ENCODE results near the gene ZNF391.

DNA sequence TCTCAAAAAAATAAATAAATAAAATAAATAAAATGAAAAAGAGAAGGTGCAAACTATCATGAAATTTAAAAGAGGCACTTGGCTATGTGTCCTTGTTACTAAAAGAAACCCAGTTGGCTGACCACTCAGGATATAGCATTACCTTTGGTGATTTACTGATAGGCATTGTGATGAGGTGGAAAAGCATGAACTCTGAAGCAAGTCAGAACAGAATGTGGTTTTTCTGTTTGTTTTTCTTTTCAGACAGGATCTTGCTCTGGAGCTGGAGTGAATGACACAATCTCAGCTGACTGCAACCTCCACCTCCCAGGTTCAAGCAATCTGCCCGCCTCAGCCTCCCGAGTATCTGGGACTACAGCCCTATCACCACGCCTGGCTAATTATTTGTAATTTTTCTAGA lies 52.4 kb downstream of the ZNF391 start:
- no peak for TF ChIP-seq RAD21 (IDR thresholded peaks at IDR 0.05; ENCODE audit: low read length)
- TF ChIP-seq FOS (IDR thresholded peaks at IDR 0.05; ENCODE audit: low read depth, low read length): no peak
- TF ChIP-seq POLR2A (IDR thresholded peaks at IDR 0.05; ENCODE audit: low read depth, low read length): no peak
- no peak for TF ChIP-seq RFX5 (IDR thresholded peaks at IDR 0.05; ENCODE audit: low read depth, low read length)
- TF ChIP-seq, protein P1, sequence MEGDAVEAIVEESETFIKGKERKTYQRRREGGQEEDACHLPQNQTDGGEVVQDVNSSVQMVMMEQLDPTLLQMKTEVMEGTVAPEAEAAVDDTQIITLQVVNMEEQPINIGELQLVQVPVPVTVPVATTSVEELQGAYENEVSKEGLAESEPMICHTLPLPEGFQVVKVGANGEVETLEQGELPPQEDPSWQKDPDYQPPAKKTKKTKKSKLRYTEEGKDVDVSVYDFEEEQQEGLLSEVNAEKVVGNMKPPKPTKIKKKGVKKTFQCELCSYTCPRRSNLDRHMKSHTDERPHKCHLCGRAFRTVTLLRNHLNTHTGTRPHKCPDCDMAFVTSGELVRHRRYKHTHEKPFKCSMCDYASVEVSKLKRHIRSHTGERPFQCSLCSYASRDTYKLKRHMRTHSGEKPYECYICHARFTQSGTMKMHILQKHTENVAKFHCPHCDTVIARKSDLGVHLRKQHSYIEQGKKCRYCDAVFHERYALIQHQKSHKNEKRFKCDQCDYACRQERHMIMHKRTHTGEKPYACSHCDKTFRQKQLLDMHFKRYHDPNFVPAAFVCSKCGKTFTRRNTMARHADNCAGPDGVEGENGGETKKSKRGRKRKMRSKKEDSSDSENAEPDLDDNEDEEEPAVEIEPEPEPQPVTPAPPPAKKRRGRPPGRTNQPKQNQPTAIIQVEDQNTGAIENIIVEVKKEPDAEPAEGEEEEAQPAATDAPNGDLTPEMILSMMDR (conservative IDR thresholded peaks at IDR 0.05; ENCODE audit: low read depth, low read length): no peak
- TF ChIP-seq, protein P2, sequence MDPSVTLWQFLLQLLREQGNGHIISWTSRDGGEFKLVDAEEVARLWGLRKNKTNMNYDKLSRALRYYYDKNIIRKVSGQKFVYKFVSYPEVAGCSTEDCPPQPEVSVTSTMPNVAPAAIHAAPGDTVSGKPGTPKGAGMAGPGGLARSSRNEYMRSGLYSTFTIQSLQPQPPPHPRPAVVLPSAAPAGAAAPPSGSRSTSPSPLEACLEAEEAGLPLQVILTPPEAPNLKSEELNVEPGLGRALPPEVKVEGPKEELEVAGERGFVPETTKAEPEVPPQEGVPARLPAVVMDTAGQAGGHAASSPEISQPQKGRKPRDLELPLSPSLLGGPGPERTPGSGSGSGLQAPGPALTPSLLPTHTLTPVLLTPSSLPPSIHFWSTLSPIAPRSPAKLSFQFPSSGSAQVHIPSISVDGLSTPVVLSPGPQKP (IDR thresholded peaks at IDR 0.05; ENCODE audit: borderline replicate concordance, low read depth, low read length): no peak
- TF ChIP-seq CHD1 (IDR thresholded peaks at IDR 0.05; ENCODE audit: low read depth, low read length): no peak
- no peak for TF ChIP-seq CEBPB (IDR thresholded peaks at IDR 0.05; ENCODE audit: low read depth, low read length)
